ENCODE data around the gene CRYGD. TPM values are rescaled to one million over a fixed set of nuclear protein-coding genes. Genes with fewer than 3 reads are reported as not detected.

CRYGD gene
- polyA plus RNA-seq, 3 donors = not detected

DNA sequence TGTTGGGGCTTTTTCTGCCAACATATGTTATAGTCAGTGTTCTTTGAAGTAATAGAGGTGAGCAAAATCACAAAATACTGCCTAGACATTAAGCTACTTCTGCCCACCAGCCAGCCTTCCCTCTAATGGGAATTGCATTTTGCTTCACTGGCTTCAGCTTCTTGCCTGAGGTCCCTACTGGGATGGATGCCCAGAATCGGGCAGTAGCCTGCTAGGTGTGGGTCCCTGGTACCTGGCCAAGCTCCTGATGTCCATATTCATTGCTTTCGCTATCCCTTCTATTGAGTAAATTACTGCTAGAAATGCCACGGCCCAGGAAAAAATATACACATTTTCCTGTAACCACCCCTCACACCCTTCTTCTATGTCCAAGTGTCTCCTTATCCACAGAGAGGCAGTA is 27.0 kb downstream of the CRYGD start:
- DNase-seq = no peak
- Histone ChIP-seq H3K79me2 (ENCODE audit: insufficient read depth, low read length) (no peaks in the 10 kb centered on the region), H2AFZ (ENCODE audit: insufficient read depth, low read depth, low read length, poor library complexity, severe bottlenecking) (no peak overlapping the region), H3K9me3 (replicated peaks in 1 of 2; ENCODE audit: control insufficient read depth in 1 of 2, insufficient read depth in 1 of 2, low read length in 2 of 2) (no peaks in the 10 kb centered on the region), H3K27me3 (ENCODE audit: control insufficient read depth in 2 of 2, insufficient read depth in 2 of 2, low read length in 2 of 2) (no peaks in the 10 kb centered on the region), H3K4me1 (ENCODE audit: control insufficient read depth in 1 of 2, insufficient read depth in 2 of 2, low read length in 2 of 2) (peaks cover 0 to 18% of the 10 kb centered on the region in 2 donors), H3K27ac (ENCODE audit: low read depth in 1 of 2, low read length in 2 of 2) (no peak overlapping the region), H3K4me2 (replicated peaks; ENCODE audit: extremely low read depth, low read length, poor library complexity, severe bottlenecking) (no peak overlapping the region), H3K4me3 (replicated peaks in 1 of 3; ENCODE audit: low read depth in 2 of 3, low read length in 3 of 3) (no peak overlapping the region), H4K20me1 (ENCODE audit: insufficient read depth, low read length) (no peaks in the 10 kb centered on the region), H3K9ac (ENCODE audit: insufficient read depth, low read length, poor library complexity, severe bottlenecking) (no peak overlapping the region), H3K36me3 (replicated peaks in 1 of 2; ENCODE audit: control insufficient read depth in 1 of 2, insufficient read depth in 2 of 2, low read length in 2 of 2) (no peaks in the 10 kb centered on the region)
- TF ChIP-seq, protein P1, sequence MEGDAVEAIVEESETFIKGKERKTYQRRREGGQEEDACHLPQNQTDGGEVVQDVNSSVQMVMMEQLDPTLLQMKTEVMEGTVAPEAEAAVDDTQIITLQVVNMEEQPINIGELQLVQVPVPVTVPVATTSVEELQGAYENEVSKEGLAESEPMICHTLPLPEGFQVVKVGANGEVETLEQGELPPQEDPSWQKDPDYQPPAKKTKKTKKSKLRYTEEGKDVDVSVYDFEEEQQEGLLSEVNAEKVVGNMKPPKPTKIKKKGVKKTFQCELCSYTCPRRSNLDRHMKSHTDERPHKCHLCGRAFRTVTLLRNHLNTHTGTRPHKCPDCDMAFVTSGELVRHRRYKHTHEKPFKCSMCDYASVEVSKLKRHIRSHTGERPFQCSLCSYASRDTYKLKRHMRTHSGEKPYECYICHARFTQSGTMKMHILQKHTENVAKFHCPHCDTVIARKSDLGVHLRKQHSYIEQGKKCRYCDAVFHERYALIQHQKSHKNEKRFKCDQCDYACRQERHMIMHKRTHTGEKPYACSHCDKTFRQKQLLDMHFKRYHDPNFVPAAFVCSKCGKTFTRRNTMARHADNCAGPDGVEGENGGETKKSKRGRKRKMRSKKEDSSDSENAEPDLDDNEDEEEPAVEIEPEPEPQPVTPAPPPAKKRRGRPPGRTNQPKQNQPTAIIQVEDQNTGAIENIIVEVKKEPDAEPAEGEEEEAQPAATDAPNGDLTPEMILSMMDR (IDR thresholded peaks at IDR 0.05) = no peak
- peaks cover 45% of the 10 kb centered on the region for H3K4me1 Mint-ChIP-seq
- H3K36me3 Mint-ChIP-seq = no peaks in the 10 kb centered on the region
- 100% methylated on average over 1 of the region's 3 CpGs for WGBS (ENCODE audit: insufficient coverage)
- H3K4me3 Mint-ChIP-seq = no peak overlapping the region
- H3K9me3 Mint-ChIP-seq = peaks cover 0 to 6% (median 0%) of the 10 kb centered on the region in 7 donors
- H3K27ac Mint-ChIP-seq = no peak overlapping the region
- intact Hi-C loops (cut with micrococcal nuclease) = no loop called here
- H3K27me3 Mint-ChIP-seq (ENCODE audit: low read depth in 3 of 3) = peaks cover 0 to 2% (median 0%) of the 10 kb centered on the region in 3 donors

DNA sequence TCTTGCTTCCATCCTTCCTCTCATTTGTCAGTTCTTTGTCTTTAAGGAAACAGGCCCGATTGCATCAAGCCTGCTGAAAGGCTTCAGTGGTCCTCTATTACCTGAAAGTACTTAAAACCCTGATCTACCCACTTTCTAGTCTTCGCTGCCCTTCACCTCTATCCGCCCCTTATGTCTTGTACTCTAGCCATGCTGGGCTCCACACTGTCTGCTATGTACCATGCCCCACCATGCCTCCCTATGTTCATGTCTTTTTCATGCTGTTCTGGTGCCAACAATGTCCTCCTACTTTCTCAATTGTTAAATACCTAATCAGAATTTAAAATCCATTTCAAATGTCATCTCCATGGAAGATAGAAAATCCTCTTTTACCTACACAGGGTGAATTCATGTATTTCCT is 28.2 kb downstream of the CRYGD start:
- H3K36me3 Mint-ChIP-seq = no peaks in the 10 kb centered on the region
- Histone ChIP-seq H3K27ac (ENCODE audit: low read depth in 1 of 2, low read length in 2 of 2) (no peak overlapping the region), H3K4me3 (replicated peaks in 1 of 3; ENCODE audit: low read depth in 2 of 3, low read length in 3 of 3) (no peak overlapping the region), H4K20me1 (ENCODE audit: insufficient read depth, low read length) (no peaks in the 10 kb centered on the region), H2AFZ (ENCODE audit: insufficient read depth, low read depth, low read length, poor library complexity, severe bottlenecking) (no peak overlapping the region), H3K4me1 (ENCODE audit: control insufficient read depth in 1 of 2, insufficient read depth in 2 of 2, low read length in 2 of 2) (peaks cover 0 to 12% of the 10 kb centered on the region in 2 donors), H3K4me2 (replicated peaks; ENCODE audit: extremely low read depth, low read length, poor library complexity, severe bottlenecking) (no peak overlapping the region), H3K27me3 (ENCODE audit: control insufficient read depth in 2 of 2, insufficient read depth in 2 of 2, low read length in 2 of 2) (no peaks in the 10 kb centered on the region), H3K9ac (ENCODE audit: insufficient read depth, low read length, poor library complexity, severe bottlenecking) (no peak overlapping the region), H3K79me2 (ENCODE audit: insufficient read depth, low read length) (no peaks in the 10 kb centered on the region), H3K9me3 (replicated peaks in 1 of 2; ENCODE audit: control insufficient read depth in 1 of 2, insufficient read depth in 1 of 2, low read length in 2 of 2) (no peaks in the 10 kb centered on the region), H3K36me3 (replicated peaks in 1 of 2; ENCODE audit: control insufficient read depth in 1 of 2, insufficient read depth in 2 of 2, low read length in 2 of 2) (no peaks in the 10 kb centered on the region)
- H3K27me3 Mint-ChIP-seq (ENCODE audit: low read depth in 3 of 3) = peaks cover 0 to 2% (median 0%) of the 10 kb centered on the region in 3 donors
- TF ChIP-seq, protein P1 (IDR thresholded peaks at IDR 0.05) = no peak
- H3K9me3 Mint-ChIP-seq = peaks cover 0 to 6% (median 0%) of the 10 kb centered on the region in 7 donors
- H3K27ac Mint-ChIP-seq = no peak overlapping the region
- peaks cover 37% of the 10 kb centered on the region for H3K4me1 Mint-ChIP-seq
- WGBS (ENCODE audit: insufficient coverage) = 63% methylated on average over 3 of the region's 3 CpGs
- intact Hi-C loops (cut with micrococcal nuclease) = no loop called here
- no peak overlapping the region for H3K4me3 Mint-ChIP-seq
- DNase-seq = no peak
